Lower lobe of right lung (tissue), 2 donors: Measurements from ENCODE around the gene PHTF2. TPM values are rescaled to one million over a fixed set of nuclear protein-coding genes. Genes with fewer than 3 reads are reported as not detected.

Experiments used
- ATAC-seq, 2 donors: fragments of 200-7000 bp; cut with Tn5 transposase; one replicate each; pipeline ENCODE4 v1.9.1; 2020 to 2022; ENCODE audit warnings: mild to moderate bottlenecking in 2 of 2, moderate library complexity in 2 of 2
- DNase-seq: peaks from one replicate; pipeline ENCODE4 v3.0.0-alpha.2; 2020
- H3K27ac ChIP-seq: fragments of 200-600 bp; one replicate; pipeline ENCODE4 v1.8.0; 2022
- H3K27me3 ChIP-seq: fragments of 200-600 bp; one replicate; pipeline ENCODE4 v1.8.0; 2022; ENCODE audit warnings: low read depth
- H3K36me3 ChIP-seq: fragments of 200-600 bp; one replicate; pipeline ENCODE4 v1.8.0; 2022; ENCODE audit warnings: mild to moderate bottlenecking
- H3K4me1 ChIP-seq: fragments of 200-600 bp; one replicate; pipeline ENCODE4 v1.8.0; 2022
- H3K4me3 ChIP-seq: fragments of 200-600 bp; one replicate; pipeline ENCODE4 v1.8.0; 2022; ENCODE audit warnings: mild to moderate bottlenecking
- H3K9me3 ChIP-seq: fragments of 200-600 bp; one replicate; pipeline ENCODE4 v1.8.0; 2022
- intact Hi-C: fragments of 100-400 bp; cut with DNase I; formaldehyde crosslinking; loops from one replicate; pipeline ENCODE4 v1.11.0; 2022
- total RNA-seq: library from RNA; stranded (reverse); fragmentation: NEBNext Ultra II Directional; extraction: Animal tissue kit (Norgen Biotek cat#: 25700); gene quantifications from one replicate; pipeline ENCODE4 v1.2.1, GENCODE V29; 2021
- TF ChIP-seq, protein P1 (sequence below): fragments of 200-600 bp; IDR thresholded peaks from one replicate; pipeline ENCODE4 v1.8.0; 2022; ENCODE audit warnings: antibody characterized with exemption, mild to moderate bottlenecking
- donor health status: DM: no; HTN: yes; CAD: no; lungs with severe emphysema.

The PHTF2 gene
- total RNA-seq, 1 donor from 2014 or later, result 15.2 TPM

GRCh38 chr7:77812290-77812685 is 13.7 kb downstream of the PHTF2 start:
- Histone ChIP-seq H3K9me3 (peaks cover 7% of the 10 kb centered on the region), H3K4me3 (no peak overlapping the region), H3K27me3 (no peaks in the 10 kb centered on the region), H3K27ac (no peak overlapping the region), H3K4me1 (no peaks in the 10 kb centered on the region), H3K36me3 (no peaks in the 10 kb centered on the region)
- DNase-seq (no peak), ATAC-seq (peak in 1 of 2 donors; percentile 66)
- intact Hi-C loops, result no loop called here
- TF ChIP-seq, protein P1, sequence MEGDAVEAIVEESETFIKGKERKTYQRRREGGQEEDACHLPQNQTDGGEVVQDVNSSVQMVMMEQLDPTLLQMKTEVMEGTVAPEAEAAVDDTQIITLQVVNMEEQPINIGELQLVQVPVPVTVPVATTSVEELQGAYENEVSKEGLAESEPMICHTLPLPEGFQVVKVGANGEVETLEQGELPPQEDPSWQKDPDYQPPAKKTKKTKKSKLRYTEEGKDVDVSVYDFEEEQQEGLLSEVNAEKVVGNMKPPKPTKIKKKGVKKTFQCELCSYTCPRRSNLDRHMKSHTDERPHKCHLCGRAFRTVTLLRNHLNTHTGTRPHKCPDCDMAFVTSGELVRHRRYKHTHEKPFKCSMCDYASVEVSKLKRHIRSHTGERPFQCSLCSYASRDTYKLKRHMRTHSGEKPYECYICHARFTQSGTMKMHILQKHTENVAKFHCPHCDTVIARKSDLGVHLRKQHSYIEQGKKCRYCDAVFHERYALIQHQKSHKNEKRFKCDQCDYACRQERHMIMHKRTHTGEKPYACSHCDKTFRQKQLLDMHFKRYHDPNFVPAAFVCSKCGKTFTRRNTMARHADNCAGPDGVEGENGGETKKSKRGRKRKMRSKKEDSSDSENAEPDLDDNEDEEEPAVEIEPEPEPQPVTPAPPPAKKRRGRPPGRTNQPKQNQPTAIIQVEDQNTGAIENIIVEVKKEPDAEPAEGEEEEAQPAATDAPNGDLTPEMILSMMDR, result no peak

GRCh38 chr7:77813180-77813579 is 14.6 kb downstream of the PHTF2 start:
- intact Hi-C loops, result no loop called here
- Histone ChIP-seq H3K4me3 (no peak overlapping the region), H3K27ac (no peak overlapping the region), H3K9me3 (peaks cover 2% of the 10 kb centered on the region), H3K4me1 (no peaks in the 10 kb centered on the region), H3K36me3 (no peaks in the 10 kb centered on the region), H3K27me3 (no peaks in the 10 kb centered on the region)
- ATAC-seq (no peak), DNase-seq (no peak)
- TF ChIP-seq, protein P1, result no peak

GRCh38 chr7:77819021-77819420 is 20.4 kb downstream of the PHTF2 start:
- intact Hi-C loops, result no loop called here
- Histone ChIP-seq H3K4me1 (no peaks in the 10 kb centered on the region), H3K9me3 (peaks cover 25% of the 10 kb centered on the region), H3K27me3 (no peaks in the 10 kb centered on the region), H3K4me3 (no peak overlapping the region), H3K27ac (no peak overlapping the region), H3K36me3 (no peaks in the 10 kb centered on the region)
- DNase-seq (no peak), ATAC-seq (no peak)
- TF ChIP-seq, protein P1, result no peak

DNA sequence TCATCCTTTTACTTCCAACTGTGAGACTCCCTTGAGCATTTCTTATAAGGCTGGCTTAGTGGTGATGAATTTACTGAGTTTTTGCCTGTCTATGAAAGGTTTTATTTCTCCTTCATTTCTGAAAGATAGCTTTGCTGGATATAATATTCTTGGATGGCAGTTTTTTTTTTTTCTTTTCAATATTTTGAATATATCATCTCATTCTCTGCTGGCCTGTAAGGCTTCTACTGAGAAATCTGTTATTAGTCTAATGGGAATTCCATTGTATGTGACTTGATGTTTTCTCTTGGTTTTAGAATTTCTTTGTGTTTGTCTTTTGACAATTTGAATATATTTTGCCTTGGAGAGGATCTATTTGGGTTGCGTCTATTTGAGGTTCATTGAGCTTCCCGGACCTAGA is 22.4 kb downstream of the PHTF2 start:
- intact Hi-C loops, result no loop called here
- Histone ChIP-seq H3K27ac (no peak overlapping the region), H3K27me3 (no peaks in the 10 kb centered on the region), H3K4me1 (no peaks in the 10 kb centered on the region), H3K36me3 (no peaks in the 10 kb centered on the region), H3K9me3 (peaks cover 27% of the 10 kb centered on the region), H3K4me3 (no peak overlapping the region)
- TF ChIP-seq, protein P1, result no peak
- no peak for DNase-seq
- no peak for ATAC-seq

GRCh38 chr7:77822269-77822668 is 23.7 kb downstream of the PHTF2 start:
- Histone ChIP-seq H3K4me3 (no peak overlapping the region), H3K36me3 (no peaks in the 10 kb centered on the region), H3K9me3 (peaks cover 35% of the 10 kb centered on the region), H3K27ac (no peak overlapping the region), H3K4me1 (no peaks in the 10 kb centered on the region), H3K27me3 (no peaks in the 10 kb centered on the region)
- ATAC-seq (peak in 1 of 2 donors; percentile 35), DNase-seq (no peak)
- intact Hi-C loops, result no loop called here
- TF ChIP-seq, protein P1, result no peak

DNA sequence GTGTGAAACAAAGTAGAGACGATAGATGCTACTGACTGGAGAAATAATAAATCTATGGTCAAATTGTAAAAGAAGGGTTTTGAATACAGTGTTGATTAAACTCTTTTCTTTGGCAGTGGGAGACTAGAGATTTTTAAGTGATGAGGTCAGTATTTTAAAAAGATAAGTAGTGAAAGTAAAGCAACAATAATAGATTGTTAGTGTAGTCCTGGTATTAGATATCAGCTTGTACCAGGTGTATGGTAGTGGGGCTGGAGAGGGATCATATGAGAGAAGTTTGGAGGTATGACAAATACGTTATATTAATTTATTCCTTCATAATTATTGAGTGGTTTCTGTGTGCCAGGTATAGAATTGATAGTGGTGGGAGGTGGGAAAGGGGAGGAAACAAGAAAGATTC is 25.2 kb downstream of the PHTF2 start:
- DNase-seq (no peak), ATAC-seq (no peak)
- intact Hi-C loops, result no loop called here
- peaks cover 35% of the 10 kb centered on the region for H3K9me3 ChIP-seq
- no peak overlapping the region for H3K27ac ChIP-seq
- H3K4me1 ChIP-seq, result no peaks in the 10 kb centered on the region
- TF ChIP-seq, protein P1, result no peak
- no peaks in the 10 kb centered on the region for H3K27me3 ChIP-seq
- no peak overlapping the region for H3K4me3 ChIP-seq
- no peaks in the 10 kb centered on the region for H3K36me3 ChIP-seq
